A549 treated with AZD9567 at 1 μM for 4 hours (cell line): Measurements from ENCODE around the gene DPRX. TPM values are rescaled to one million over a fixed set of nuclear protein-coding genes. Genes with fewer than 3 reads are reported as not detected.

Experiments used
- total RNA-seq: library from RNA; stranded (reverse); fragments of 200-300 nt; extraction: Qiagen RNA extraction; gene quantifications from 5 replicates; pipeline ENCODE4 v1.2.3, GENCODE V29; 2022; ENCODE audit not compliant: insufficient read depth

Gene DPRX, protein sequence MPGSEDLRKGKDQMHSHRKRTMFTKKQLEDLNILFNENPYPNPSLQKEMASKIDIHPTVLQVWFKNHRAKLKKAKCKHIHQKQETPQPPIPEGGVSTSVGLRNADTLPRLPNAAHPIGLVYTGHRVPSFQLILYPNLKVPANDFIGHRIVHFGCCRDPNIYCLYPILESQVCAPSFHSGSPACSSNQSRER
- total RNA-seq, result not detected in 5 replicates

DNA sequence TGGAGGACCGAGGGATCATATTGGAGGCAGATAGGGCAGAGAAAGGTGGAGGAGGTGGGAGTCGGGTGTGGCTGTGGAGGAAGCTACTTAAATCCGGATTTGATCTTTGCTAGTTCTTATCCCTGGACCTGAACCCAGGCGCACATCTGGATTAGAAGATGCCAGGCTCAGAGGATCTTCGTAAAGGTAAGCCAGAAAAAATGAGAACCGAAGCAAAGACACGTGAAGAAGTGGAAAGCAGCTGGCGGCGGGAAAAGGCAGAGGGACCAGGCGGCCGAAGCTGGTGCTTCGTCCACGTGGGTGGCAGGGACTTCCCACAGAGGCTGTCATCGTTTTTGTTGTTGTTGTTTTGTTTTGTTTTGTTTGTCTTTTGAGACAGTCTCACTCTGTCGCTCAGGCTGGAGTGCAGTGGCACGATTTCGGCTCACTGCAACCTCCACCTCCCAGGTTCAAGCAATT is at the start of gene DPRX:
Gene DPRX (plus strand): TSS at position 51 of the 459 bp plus-strand sequence. CDS start 108 bp downstream, at position 159.

Other genes with a start within 250 kb of the DPRX start
- gene ZNF765, start 236.8 kb upstream of the DPRX start, total RNA-seq, result 3.6 to 4.2 TPM (median 4.0 TPM) in 5 replicates
- gene ZNF761, start 200.0 kb upstream of the DPRX start, total RNA-seq, result 7.7 to 9.6 TPM (median 8.6 TPM) in 5 replicates
- 0.14 to 0.20 TPM (median 0.17 TPM) in 4 of 5 replicates, not detected in the other for gene ZNF813, start 164.3 kb upstream of the DPRX start, total RNA-seq
- gene ZNF331, start 93.9 kb upstream of the DPRX start, total RNA-seq, result 7.2 to 12.8 TPM (median 11.5 TPM) in 5 replicates
- 0.02 TPM in 1 of 5 replicates, not detected in the others for gene NLRP12, start 192.3 kb downstream of the DPRX start, total RNA-seq
- gene MYADM, start 235.9 kb downstream of the DPRX start, total RNA-seq, result 200 to 307 TPM (median 278 TPM) in 5 replicates